Activated CD4-positive, alpha-beta T cell treated with anti-CD3 and anti-CD28 coated beads, Interleukin-2, amount 50 U/mL, for 4 hours (primary cell): ENCODE results near the gene CYTH4.
"Not testable (repeated sequence)": the region's sequence is repeated elsewhere in the genome, so short reads cannot be mapped to it uniquely, and the experiment has no call there.

Experiments
- DNase-seq, 2 experiments: peaks; one replicate each; pipeline ENCODE4 v3.0.0-alpha.2; 2020

The CYTH4 gene

DNA sequence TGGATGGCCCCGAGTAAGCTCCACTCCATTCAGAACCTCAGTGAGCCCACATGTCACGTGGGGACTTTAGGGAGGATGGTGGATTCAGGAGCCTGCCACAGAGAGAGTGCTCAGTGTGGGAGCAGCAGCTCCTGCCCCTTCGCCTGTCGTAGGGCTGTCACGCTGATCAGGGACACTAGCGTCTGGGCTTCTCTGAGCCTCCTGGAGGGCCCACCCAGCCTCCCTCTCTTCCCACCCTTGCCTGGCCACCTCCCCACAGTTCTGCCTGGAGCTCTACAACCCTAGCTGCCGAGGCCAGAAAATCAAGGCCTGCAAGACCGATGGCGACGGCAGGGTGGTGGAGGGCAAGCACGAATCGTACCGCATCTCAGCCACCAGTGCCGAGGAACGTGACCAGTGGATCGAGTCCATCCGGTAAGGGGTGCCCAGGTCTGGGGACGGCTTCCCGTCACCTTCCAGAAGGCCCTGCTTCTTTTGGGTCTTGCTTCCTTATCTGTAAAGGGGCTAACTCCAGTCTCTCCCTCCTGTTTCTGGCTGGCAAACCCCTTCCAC lies 29.5 kb downstream of the CYTH4 start:
- DNase-seq = no peak

DNA sequence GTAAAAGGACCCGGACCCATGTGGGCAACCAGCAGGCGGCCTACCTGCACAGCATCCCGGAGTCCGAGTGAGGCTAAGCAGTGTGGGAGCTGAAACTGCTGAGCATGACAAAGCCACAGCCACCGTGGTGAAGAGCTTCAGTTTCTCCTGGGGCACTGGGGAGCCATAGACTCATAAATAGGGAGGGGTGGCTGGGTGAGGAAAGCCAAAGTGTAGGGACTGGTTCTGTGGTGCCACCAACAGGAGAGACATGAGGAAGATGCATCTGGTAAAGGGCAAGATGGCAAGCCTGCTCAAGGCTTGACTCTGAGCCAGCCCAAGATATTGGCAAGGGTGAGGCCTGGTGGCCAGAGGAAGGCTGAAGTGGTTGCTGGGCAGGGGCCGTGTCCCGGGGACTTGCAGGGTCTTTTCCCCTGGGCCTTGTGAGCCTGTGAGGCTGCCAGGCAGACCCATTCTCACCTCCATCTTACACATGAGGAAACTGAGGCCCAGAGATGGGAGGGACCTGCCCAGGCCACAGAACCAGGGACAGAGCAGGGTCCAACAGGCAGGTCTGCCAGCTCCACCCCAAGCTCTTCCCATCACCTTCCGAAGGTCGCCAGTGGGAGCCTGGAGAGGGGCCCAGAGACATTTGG lies 30.4 kb downstream of the CYTH4 start:
- no peak for DNase-seq

DNA sequence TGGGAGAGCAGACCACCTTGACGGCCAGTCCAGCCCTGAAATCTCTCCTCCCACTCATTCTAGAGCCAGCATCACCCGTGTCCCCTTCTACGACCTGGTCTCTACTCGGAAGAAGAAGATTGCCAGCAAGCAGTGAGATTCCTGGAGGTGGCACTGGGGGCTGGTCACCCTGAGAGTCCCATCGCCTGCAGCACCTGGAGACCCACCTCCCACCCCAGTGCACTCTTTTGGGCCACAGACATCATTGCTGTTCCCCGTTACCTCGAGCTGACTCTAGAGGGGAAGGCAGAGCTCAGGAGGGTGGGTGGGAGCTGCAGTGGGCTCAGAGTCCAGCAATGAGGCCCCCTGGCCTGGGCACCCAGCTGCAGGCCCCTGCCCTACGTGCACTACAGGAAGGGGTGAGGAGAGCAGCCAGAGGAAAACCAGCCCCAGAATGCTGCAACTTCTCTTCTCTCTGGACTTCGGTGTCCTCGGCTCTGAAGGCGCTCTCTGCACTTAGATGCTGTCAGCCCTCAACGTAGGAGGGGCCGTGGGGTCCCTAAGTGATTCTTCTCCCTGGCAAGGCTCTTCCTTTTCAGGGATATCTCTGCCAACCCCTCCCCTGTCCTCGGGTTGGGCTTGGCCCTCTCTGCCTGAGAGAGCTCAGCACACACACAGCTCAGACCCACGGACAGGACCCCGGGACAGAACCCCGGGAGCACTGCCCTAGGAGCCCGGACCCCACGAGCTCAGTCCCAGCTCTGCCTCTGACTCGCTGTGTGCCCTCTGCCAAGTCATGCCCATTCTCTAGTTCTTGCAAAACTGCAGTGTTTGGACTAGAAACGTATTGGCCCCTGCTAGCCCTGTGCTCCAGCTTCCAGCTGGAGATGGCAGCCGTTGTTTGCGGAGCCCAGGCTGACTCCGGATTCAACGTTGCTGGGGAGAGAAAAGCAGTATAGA lies 31.3 kb downstream of the CYTH4 start:
- DNase-seq = no peak

DNA sequence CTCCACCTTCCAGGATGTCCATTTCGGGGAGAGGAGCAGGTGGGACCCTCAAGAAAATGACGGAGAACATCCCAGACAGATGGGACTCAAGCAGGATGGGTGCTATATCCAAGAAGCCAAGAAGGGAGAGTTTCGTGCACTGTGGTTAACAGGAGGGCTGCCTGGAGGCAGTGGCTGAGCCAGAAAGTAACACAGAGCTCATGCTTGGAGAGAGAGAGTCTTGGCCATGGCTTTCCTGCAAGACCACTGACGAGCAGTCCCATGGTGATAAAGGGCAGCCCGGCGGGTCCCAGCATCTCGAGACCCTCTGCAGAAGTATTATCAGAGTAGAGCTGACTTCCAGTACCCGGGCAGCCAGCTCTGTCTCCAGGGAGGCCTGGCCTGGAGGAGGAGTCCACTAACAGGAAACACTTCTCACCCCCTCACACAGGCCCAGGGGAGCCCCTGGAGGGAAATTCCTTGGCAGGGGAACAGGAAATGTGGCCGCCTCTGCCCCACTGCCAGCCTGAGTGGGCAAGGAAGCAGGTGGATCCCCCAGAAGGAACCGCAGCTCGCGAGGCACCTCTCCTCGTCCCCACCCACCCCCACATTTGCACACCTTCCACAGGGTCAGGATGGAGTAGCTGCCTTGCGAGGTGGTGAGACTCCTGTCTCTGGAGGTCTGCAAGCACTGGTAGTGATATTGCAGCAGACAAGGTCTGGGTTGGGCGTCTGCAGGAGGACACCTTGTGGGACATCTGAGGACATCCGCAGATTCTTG lies 32.2 kb downstream of the CYTH4 start:
- DNase-seq = no peak

DNA sequence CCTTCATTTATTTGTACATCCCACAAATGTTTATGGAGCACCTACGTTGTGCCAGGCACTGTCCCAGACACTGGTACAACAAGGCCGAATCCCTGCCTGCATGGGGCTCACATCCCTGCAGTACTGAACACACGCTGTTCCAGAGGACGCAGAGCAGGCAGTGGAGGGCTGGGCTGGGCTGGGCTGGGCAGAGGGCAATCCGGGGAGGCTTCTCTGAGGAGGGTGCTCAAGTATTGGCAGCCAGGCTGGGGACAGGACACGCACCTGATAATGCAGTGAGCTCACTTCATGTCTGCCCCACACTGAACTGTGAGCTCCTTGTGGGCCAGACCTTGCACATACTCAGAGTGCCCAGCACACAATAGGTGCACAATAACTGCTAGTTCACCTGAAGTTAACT lies 34.1 kb downstream of the CYTH4 start:
- no peak for DNase-seq

DNA sequence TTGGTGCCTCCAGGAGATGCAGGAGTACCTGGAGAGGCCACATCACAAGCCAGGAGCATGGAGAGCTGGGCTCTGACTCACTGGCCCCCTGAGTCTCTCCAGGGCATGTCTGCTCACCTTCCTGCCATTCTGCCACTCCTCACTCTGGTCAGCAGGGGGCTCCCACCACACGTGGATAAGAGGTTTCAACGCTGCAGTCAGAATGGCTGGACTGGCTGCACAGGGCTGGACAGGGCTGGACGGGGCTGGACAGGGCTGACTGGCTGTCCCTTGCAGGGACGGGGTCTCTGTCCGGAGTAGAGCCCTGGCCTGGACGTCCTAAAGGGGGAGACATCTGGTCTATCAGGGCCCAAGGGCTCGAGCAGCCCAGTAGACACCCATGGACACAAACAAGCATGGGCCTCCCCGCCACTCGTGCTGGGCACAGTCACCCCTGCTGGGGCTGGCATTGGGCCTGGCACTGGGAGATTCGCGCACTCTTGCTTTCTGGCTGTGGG lies 34.6 kb downstream of the CYTH4 start:
- peak; percentile 63 to 64 for DNase-seq

DNA sequence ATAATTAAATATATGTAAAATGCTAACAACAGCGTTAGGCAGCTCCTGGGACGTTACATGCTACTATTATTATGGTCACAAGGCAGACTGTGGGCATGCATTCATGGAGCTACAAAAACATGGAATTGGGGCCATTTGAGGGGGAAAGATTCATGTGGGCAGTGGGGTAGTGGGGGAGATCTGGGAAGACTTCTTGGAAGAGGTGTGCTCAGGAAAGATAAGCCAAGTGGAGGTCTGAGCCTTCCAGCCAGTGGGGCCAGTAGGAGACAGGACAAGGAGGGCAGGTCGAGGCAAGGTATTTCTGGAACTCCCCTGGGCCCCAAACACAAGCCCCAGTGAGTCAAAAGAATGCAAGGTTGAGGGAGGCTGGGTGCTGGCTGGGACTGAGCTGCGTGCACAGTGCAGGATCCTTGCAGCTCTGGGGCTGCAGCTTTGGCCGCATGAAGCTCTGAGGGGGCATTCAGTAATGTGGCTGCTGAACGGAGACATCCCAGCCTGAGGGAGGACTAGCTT lies 35.4 kb downstream of the CYTH4 start:
- no peak for DNase-seq

DNA sequence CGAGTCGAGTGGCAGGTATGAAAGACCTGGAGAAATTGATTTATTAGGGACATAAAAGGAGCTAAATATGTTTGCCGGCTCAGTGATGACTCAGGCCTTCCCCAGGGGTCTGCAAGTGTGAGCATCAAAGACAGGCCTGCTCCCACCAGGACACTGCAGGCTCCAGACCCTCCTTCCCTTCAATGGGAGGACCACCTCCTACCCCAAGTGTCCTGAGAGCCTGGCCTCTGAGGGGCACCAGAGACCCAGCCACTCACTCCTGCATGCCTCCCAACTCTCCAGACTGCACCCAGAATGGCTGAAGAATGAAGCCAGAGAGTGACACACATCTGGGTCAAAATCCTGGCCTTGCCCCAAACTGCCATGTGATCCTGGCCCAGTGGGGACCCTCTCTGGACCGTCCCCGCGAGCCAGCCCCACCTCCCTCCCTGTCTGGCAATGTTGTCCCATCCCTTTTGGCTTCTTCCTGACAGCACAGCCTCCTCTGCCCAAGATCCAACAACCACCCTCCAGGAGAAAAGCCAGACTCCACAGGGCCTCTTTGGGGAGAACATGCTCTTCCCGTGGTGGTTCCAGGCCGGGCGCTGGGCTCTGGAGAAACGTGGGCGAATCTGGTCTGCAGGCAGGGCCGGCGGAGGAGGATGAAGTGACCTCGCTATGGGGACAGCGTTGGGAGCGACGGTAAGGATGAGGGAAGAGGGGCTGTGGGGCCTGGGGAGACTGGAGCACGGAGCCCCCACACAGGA lies 36.2 kb downstream of the CYTH4 start:
- DNase-seq = no peak

DNA sequence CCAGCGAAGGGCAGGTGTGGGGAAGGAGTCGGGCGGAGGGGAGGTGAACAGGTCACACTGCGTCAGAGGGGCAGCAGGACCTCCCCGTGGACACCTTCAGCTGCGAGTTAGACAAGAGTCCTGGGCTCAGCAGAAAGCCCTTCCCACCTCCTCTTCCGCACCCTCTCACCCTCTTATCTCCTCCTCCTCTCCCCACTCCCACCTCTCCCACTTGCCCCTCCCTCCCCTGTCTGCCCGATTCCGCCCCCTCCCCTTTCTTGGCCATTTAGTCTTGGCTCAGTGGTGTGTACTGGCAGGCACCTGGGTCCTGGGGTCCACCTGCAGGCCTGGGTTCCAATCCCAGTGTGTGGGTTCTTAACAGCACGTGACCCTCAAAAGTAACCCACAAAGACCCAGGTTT lies 37.2 kb downstream of the CYTH4 start:
- no peak for DNase-seq

DNA sequence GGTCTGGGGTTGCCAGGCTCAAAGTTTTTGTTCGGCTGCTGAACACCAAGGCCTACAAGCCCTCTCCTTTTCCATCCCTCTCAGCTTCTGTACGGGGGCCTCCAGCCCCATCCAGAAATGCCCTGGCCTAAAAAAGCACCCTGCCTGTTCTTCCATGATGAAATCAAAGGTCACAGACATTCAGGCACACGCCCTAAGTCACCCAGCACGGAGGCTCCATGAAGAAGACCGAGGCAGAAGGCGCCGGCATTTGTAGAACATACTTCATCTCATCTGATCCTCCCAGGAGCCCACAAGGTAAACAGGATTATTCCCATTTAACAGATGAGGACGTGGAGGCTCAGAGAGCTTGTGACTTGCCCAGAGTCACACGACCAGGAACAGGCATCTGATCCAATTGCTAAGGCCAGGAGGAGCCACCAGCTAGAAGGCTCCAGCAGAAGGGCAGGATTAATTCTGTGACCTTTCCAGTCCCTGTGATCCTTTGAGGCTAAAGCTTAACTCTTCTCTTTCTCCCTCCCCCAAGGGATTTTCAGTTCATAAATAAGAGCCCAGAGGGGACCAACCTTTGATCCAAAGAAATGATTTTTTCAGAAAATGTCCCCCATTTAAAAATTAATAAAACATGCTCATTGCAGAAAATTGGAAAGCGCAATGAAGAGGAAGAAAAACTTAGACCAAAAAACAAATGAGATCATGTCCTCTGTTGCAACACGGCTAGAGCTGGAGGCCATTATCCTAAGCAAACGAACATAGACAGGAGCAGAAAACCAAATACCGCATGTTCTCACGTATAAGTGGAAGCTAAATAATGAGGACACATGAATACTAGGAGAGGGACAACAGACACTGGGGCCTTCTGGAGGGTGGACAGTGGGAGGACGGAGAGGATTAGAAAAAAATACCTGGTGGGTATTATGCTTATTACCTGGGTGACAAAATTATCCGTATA lies 38.7 kb downstream of the CYTH4 start:
- no peak for DNase-seq

DNA sequence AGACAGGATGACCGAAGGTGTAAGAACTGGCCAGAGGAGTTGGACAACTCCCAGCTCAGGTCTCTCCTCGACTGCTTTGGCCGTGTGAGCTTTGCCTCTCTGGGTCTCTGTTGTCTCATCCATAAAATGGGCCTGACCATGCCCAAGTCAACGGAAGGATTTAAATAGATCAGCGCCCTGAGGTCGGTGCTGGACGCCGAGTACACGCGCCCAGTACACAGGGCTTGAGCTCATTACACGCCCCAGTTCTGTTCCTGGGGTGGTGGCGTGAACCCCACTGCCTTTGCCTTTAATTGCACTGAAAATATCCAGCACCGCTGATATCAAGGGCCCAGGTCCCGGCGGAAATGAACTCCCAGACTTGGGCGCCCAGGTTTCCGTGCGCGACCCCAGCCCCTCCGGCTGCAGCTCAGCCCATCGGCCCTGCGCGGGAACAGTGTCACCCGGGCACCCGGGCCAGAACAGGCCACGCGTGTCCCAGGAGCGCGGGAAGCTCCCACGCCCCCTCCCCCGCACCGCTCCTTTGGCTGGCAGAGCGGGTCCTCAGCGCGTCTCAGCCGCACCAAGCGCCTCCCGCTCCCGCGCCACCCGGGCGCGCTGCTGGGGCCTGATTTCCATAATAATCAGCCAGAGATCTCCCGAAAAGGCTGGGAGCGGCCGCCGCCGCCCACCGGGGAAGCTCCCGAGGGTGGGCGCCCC lies 42.2 kb downstream of the CYTH4 start:
- DNase-seq = no peak

DNA sequence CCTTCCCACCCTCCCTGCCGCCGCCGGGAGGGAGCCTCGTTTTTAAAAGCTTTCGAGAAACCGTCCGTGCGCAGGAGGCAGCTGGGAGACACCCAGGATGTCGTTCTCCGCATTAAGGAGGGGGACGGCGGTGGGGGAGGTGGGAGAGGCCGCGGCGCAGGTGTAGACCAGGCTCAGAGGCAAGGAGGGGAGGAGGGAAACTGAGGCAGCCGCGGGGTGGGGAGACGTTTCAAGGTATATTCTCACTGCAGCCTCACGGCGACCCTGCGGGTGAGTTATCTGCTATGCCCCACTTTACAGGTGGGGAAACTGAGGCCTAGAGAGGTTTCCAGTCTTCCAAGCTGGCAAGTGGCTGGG lies 42.7 kb downstream of the CYTH4 start:
- no peak for DNase-seq

DNA sequence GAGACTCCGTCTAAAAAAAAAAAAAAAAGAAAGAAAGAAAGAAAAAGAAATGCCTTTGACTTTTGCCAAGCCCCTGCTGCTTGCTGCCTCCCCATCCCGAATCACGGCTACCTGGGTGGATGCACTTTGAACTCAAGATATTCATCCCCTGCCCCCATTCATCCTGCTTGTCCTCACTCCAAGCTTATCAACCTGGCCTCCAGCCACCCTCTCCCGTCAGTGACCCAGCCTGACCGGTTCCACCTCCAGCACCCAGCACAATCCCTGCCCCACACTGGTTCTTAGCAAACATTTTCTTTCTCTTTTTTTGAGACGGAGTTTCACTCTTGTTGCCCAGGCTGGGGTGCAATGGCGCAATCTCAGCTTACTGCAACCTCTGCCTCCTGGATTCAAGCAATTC lies 44.4 kb downstream of the CYTH4 start:
- no peak for DNase-seq

DNA sequence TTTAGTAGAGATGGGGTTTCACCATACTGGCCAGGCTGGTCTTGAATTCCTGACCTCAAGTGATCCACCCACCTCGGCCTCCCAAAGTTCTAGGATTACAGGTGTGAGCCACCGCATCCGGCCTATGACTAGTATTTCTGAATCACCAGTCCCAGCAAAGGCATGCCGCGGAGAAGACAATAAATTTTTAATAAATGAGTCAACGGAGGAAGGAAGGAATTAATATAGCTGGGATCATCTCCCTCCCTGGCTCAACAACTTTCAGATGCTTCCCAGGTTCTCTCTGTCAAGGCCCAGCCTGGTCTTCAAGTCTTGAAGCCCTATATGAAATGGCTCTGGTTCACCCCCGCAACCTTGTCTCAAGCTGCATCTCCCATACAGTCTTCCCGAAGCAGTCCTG lies 45.7 kb downstream of the CYTH4 start:
- no peak for DNase-seq

DNA sequence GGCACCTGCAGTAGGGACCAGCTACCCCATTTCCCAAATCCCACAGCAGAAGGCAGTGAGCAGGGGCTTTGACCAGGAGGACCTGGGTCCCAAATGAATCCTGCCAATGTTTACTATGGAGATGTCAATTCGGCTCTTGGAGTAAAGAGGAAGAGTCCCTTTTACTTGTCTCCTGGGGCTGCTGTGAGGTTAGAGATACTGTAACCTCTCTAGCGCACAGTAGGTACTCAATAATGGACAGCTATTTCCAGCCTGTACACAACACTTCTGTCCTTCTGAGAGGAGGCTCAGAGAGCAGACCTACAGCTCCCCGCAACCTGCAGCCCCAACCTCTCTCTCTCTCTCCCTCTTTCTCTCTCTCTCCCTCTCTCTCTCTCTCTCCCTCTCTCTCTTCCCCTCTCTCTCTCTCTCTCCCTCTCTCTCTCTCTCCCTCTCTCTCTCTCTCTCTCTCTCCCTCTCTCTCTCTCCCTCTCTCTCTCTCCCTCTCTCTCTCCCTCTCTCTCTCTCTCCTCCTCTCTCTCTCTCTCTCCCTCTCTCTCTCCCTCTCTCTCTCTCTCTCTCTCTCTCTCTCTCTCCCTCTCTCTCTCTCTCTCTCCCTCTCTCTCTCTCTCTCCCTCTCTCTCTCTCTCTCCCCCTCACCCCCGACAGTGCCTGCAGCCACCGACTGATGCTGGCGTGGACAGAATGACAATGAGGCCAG lies 46.4 kb downstream of the CYTH4 start:
- DNase-seq = not testable (repeated sequence)

DNA sequence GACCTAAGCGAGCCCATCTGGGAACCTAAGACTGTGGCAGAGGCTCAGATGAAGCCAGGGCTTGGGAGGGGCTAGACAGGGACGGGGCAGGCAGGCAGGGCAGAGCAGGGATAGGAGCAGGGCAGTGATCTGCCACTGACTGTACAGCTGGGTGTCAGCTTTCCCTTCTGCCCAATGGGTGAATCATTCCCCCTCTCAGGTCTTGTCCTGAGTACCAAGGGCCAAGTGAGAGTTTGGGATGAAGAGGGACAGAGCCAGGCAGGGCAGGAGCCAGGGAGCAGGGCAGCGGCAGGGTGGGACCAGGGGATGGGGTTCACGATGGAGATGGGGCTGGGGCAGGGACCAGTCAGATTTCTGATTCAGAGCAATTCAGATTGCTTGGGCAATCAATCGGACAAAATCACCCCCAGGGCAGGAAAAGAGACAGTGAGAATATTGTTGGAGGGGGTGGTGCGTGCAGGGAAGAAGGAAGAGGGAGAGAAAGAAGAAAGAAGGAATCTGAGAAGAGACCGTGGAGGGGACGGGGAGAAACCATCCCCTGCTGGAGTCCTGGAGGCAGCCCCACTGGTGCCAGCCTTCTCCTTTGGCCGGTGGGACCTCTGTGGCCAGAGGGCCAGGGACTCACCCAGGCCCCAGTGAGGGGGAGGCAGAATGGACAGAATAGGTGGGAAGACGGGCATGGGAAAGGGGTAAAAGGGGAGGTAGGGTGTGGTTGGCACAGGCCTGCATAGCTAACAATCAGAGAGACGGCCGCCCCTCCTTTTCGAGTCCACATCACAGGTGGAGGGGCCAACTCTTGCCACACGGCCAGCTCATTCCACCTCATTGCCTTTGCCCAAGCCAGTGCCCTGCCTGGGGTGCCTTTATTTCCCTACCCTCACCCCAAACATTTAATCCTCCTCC lies 47.2 kb downstream of the CYTH4 start:
- no peak for DNase-seq

DNA sequence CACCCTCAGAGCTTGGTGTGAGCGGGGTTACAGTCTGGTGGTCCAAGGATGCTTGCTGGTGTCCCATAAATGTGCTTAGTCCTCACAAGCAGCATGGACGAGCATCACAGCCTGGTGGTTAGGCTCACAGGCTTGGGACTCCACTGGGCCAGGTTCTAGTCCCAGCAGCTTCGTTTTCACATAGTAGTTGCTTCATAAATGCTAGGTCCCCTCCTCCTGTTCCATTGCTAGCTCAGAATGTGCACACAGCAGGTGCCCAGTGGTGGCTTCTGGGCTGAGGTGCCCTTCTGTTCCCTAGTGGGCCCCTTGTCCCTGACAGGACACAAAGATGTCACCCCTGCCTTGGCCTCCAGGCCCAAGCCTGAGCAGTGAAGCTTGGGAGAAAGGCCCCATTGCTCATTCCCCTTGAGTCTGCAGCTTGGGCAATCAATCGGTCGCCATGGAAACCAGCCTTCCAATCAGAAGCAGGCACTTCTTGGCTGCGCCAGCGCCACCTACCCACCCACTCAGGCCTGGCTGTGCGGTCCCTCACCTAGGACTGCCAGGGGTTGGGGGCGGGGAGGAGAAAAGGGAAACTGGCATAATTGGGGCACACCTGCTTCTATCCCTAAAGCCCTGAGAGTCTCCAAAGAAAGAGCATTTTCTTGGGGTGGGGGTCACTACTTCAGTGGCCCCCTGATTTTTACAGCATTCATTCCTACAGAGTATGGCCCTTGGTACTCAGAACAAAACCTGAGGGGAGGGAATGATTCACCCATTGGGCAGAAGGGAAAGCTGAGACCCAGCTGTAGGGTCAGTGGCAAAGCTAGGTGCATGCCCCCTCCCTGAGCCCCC lies 48.1 kb downstream of the CYTH4 start:
- DNase-seq = peak in 1 of 2 experiments; percentile 26

DNA sequence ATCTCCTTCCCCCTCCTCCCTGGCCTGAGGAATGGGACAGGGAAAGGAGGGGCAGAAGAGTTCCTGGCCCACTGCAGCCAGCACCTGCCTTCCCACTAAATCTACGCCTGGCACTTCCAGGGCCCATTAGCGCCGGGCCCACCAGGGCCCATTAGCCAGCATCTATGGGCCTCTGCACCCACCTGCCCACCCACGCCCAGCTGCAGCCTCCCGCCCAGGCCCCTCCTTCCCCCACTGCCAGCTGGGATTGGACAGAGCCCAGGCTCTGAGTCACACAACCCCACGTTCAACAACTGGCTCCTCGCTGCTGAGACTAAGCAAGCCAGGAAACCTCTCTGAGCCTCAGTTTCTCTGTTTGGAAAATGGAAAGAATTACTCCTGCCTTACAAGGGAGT lies 48.7 kb downstream of the CYTH4 start:
- no peak for DNase-seq
